IMR-90 (cell line): Measurements from ENCODE around the gene PRSS23. TPM values are rescaled to one million over a fixed set of nuclear protein-coding genes. Genes with fewer than 3 reads are reported as not detected.

Source experiments
- ATAC-seq: fragments of 200-7000 bp; cut with Tn5 transposase; 2 replicates; pipeline ENCODE4 v1.9.1; 2020; ENCODE audit warnings: low read depth, mild to moderate bottlenecking, moderate library complexity
- BruUV-seq: library from RNA; stranded (reverse); fragments of 400-500 nt; replicated peaks from 2 replicates; lab custom pipeline; 2021; lab: Mats Ljungman, UMichigan
- CTCF ChIA-PET: fragments of 300-600 bp; formaldehyde crosslinking; extraction: SDS; loops from one replicate; lab custom pipeline; 2021; ENCODE audit warnings: antibody characterized with exemption; lab: Yijun Ruan, JAX
- POLR2A ChIA-PET: fragments of 300-600 bp; sonication (Branson Sonifier 250); formaldehyde crosslinking; loops from one replicate; lab custom pipeline; 2022; ENCODE audit warnings: antibody characterized with exemption; ENCODE audit not compliant: unreplicated experiment; lab: Charles Lee
- DNase-seq: peaks from one replicate; pipeline ENCODE4 v3.0.0; 2013
- H2AFZ ChIP-seq: replicated peaks from 2 replicates; pipeline ENCODE3; 2013; ENCODE audit warnings: low read length, mild to moderate bottlenecking; ENCODE audit not compliant: poor library complexity
- H2AK5ac ChIP-seq: 2 replicates; pipeline ENCODE4 v1.6.1; 2013; ENCODE audit warnings: low read depth, low read length, inconsistent platforms
- H2AK9ac ChIP-seq: replicated peaks from 2 replicates; pipeline ENCODE3; 2013; ENCODE audit warnings: mild to moderate bottlenecking, low read depth, low read length, moderate library complexity; ENCODE audit not compliant: poor library complexity
- H2BK120ac ChIP-seq: 2 replicates; pipeline ENCODE4 v1.6.1; 2013; ENCODE audit warnings: low read depth, low read length, inconsistent platforms
- H2BK15ac ChIP-seq: 3 replicates; pipeline ENCODE4 v1.6.1; 2013; ENCODE audit warnings: low read depth, low read length, inconsistent platforms
- H2BK20ac ChIP-seq: 2 replicates; pipeline ENCODE4 v1.6.1; 2013; ENCODE audit warnings: low read depth, mild to moderate bottlenecking, inconsistent platforms, low read length, moderate library complexity
- H2BK5ac ChIP-seq: 2 replicates; pipeline ENCODE4 v1.6.1; 2013; ENCODE audit warnings: mild to moderate bottlenecking, low read depth, low read length, inconsistent platforms; ENCODE audit not compliant: poor library complexity, severe bottlenecking
- H3K14ac ChIP-seq: replicated peaks from 2 replicates; pipeline ENCODE4 v1.6.1; 2013; ENCODE audit warnings: low read depth, low read length, inconsistent platforms
- H3K18ac ChIP-seq: 2 replicates; pipeline ENCODE4 v1.6.1; 2013; ENCODE audit warnings: low read depth, low read length, control low read depth
- H3K23ac ChIP-seq: 2 replicates; pipeline ENCODE4 v1.6.1; 2013; ENCODE audit warnings: low read depth, low read length, inconsistent platforms
- H3K27ac ChIP-seq: 2 replicates; pipeline ENCODE4 v1.5.1; 2013; ENCODE audit warnings: mild to moderate bottlenecking, control low read depth, low read length; ENCODE audit not compliant: insufficient read depth
- H3K27me3 ChIP-seq: 2 replicates; pipeline ENCODE4 v1.6.1; 2013; ENCODE audit warnings: low read length; ENCODE audit not compliant: control insufficient read depth, insufficient read depth
- H3K36me3 ChIP-seq: 2 replicates; pipeline ENCODE4 v1.6.1; 2013; ENCODE audit warnings: low read length, mixed read lengths; ENCODE audit not compliant: control insufficient read depth, insufficient read depth
- H3K4ac ChIP-seq: 2 replicates; pipeline ENCODE4 v1.6.1; 2013; ENCODE audit warnings: low read depth, low read length, inconsistent platforms
- H3K4me1 ChIP-seq: 2 replicates; pipeline ENCODE4 v1.6.1; 2013; ENCODE audit warnings: low read length, mixed read lengths; ENCODE audit not compliant: control insufficient read depth, insufficient read depth
- H3K4me2 ChIP-seq: 2 replicates; pipeline ENCODE4 v1.6.1; 2013; ENCODE audit warnings: low read depth, mild to moderate bottlenecking, control low read depth, low read length, moderate library complexity
- H3K4me3 ChIP-seq: 2 replicates; pipeline ENCODE4 v1.5.1; 2013; ENCODE audit warnings: low read depth, mild to moderate bottlenecking, control low read depth, low read length, moderate library complexity; ENCODE audit not compliant: insufficient read depth
- H3K56ac ChIP-seq: 2 replicates; pipeline ENCODE4 v1.6.1; 2013; ENCODE audit warnings: low read length, inconsistent platforms; ENCODE audit not compliant: insufficient read depth; ENCODE audit errors: extremely low read depth
- H3K79me1 ChIP-seq, 2 experiments: 2 replicates each; pipeline ENCODE4 v1.6.1; 2013; ENCODE audit warnings: low read length in 2 of 2, inconsistent platforms in 1 of 2, low read depth in 1 of 2
- H3K9ac ChIP-seq: 2 replicates; pipeline ENCODE4 v1.6.1; 2013; ENCODE audit warnings: low read depth, low read length, control low read depth
- H3K9me1 ChIP-seq: 2 replicates; pipeline ENCODE4 v1.6.1; 2013; ENCODE audit warnings: low read length, inconsistent platforms; ENCODE audit not compliant: insufficient read depth
- H3K9me3 ChIP-seq: 2 replicates; pipeline ENCODE4 v1.6.1; 2013; ENCODE audit warnings: low read length; ENCODE audit not compliant: control insufficient read depth, insufficient read depth
- H4K20me1 ChIP-seq: 2 replicates; pipeline ENCODE4 v1.6.1; 2013; ENCODE audit warnings: low read length, inconsistent platforms; ENCODE audit not compliant: insufficient read depth
- H4K5ac ChIP-seq: 2 replicates; pipeline ENCODE4 v1.6.1; 2013; ENCODE audit warnings: mild to moderate bottlenecking, low read depth, low read length, control low read depth
- H4K8ac ChIP-seq, 2 experiments: 2 replicates each; pipeline ENCODE4 v1.6.1; 2013; ENCODE audit warnings: low read depth in 2 of 2, low read length in 2 of 2, control low read depth in 1 of 2, inconsistent platforms in 1 of 2
- H4K91ac ChIP-seq: 2 replicates; pipeline ENCODE4 v1.6.1; 2013; ENCODE audit warnings: low read depth, low read length, inconsistent platforms; ENCODE audit not compliant: insufficient read depth
- BHLHE40 ChIP-seq: fragments of 150-350 bp; IDR thresholded peaks from 2 replicates; pipeline ENCODE4 v1.6.1; 2016; ENCODE audit warnings: mild to moderate bottlenecking, low read depth, low read length
- MAZ ChIP-seq: IDR thresholded peaks from 2 replicates; pipeline ENCODE4 v1.6.1; 2012; ENCODE audit warnings: low read depth, mild to moderate bottlenecking, low read length, improper control_type of control experiment, moderate library complexity, borderline replicate concordance
- RAD21 ChIP-seq: IDR thresholded peaks from 2 replicates; pipeline ENCODE4 v1.6.1; 2012; ENCODE audit warnings: low read length, improper control_type of control experiment
- WGBS, 2 experiments: methylation state at CpG; one replicate each; pipeline versions ENCODE4 v1.1.5 to v1.1.7; 2013; ENCODE audit warnings: missing lambda C conversion rate in 2 of 2; ENCODE audit not compliant: insufficient read length in 1 of 2; ENCODE audit errors: extremely low coverage in 2 of 2; 5-methylcytosine and 5-hydroxymethylcytosine counted together
- dilution Hi-C: fragments of 300-500 bp; cut with HindIII; formaldehyde crosslinking; loops from one replicate; pipeline ENCODE4 v1.14.3; 2018; ENCODE audit warnings: low sequenced_read_pairs; ENCODE audit not compliant: unreplicated experiment
- in situ Hi-C: fragments of 300-500 bp; cut with MboI; formaldehyde crosslinking; loops from 3 replicates; pipeline ENCODE4 v1.14.3; 2019; ENCODE audit warnings: low sequenced_read_pairs, inconsistent platforms, mixed read lengths
- intact Hi-C: fragments of 100-400 bp; cut with micrococcal nuclease; formaldehyde crosslinking; loops from 2 replicates; pipeline ENCODE4 v1.10.0; 2022
- polyA plus RNA-seq, 3 experiments: library from polyadenylated mRNA; depleted of rRNA; stranded (reverse); fragments of >200 nt; gene quantifications; 2 replicates each; pipeline ENCODE4 v1.2.3, GENCODE V29; 2012; ENCODE audit warnings: low replicate concordance in 1 of 3
- total RNA-seq: library from RNA; depleted of rRNA; stranded (reverse); fragments of >200 nt; gene quantifications from 2 replicates; pipeline ENCODE4 v1.2.3, GENCODE V29; 2012
- TF ChIP-seq, protein P1 (sequence below): fragments of 150-350 bp; IDR thresholded peaks from 2 replicates; pipeline ENCODE4 v1.6.1; 2016; ENCODE audit warnings: low read depth, mild to moderate bottlenecking, low read length, moderate library complexity, borderline replicate concordance

PRSS23 gene
- total and polyA plus RNA-seq, 2 of the 4 experiments (the other 2 are of a cell fraction) = 100 to 199 TPM

GRCh38 chr11:86792150-86792549, 8.2 kb upstream of the PRSS23 start:
- Histone ChIP-seq H3K23ac (no peak overlapping the region), H3K36me3 (no peaks in the 10 kb centered on the region), H3K9me1 (no peaks in the 10 kb centered on the region; the same call in 1 of the 2 replicates), H2BK15ac (no peak overlapping the region), H2AFZ (peak overlapping the region; percentile 48), H3K79me1 (no peaks in the 10 kb centered on the region), H3K9me3 (no peaks in the 10 kb centered on the region), H3K18ac (no peak overlapping the region), H4K8ac (no peak overlapping the region), H3K9ac (no peak overlapping the region), H3K14ac (no peak overlapping the region; the same call in 1 of the 2 replicates), H2BK5ac (no peak overlapping the region), H4K91ac (no peak overlapping the region), H3K4me1 (no peaks in the 10 kb centered on the region), H3K4me2 (no peak overlapping the region), H4K20me1 (no peaks in the 10 kb centered on the region), H2BK20ac (no peak overlapping the region), H3K27ac (no peak overlapping the region), H2AK5ac (no peak overlapping the region), H2AK9ac (peak overlapping the region; percentile 63), H2BK120ac (no peak overlapping the region), H3K27me3 (no peaks in the 10 kb centered on the region), H3K4me3 (no peak overlapping the region), H3K4ac (no peak overlapping the region), H4K5ac (no peak overlapping the region), H3K56ac (no peak overlapping the region)
- intact Hi-C loops = no loop called here
- dilution Hi-C loops = no loop called here
- in situ Hi-C loops = no loop called here
- WGBS, 2 experiments = 31% methylated on average over 2 of the region's 3 CpGs; no CpG with 5 or more reads in 1 of the 2 experiments
- ChIA-PET CTCF (interaction anchor here (0.6 kb wide), 1 partner anchor 100 kb away, joined by 3 read pairs; no protein-coding TSS in a partner anchor), POLR2A (no interaction called here)
- no peak for DNase-seq
- BruUV-seq = no TSS peak
- no peak for TF ChIP-seq BHLHE40
- TF ChIP-seq, protein P1, sequence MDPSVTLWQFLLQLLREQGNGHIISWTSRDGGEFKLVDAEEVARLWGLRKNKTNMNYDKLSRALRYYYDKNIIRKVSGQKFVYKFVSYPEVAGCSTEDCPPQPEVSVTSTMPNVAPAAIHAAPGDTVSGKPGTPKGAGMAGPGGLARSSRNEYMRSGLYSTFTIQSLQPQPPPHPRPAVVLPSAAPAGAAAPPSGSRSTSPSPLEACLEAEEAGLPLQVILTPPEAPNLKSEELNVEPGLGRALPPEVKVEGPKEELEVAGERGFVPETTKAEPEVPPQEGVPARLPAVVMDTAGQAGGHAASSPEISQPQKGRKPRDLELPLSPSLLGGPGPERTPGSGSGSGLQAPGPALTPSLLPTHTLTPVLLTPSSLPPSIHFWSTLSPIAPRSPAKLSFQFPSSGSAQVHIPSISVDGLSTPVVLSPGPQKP = no peak
- TF ChIP-seq MAZ = no peak
- TF ChIP-seq RAD21 = no peak
- ATAC-seq = no peak
